ENCODE data around the gene GTF2IRD1.
"Not testable (repeated sequence)": the region's sequence is repeated elsewhere in the genome, so short reads cannot be mapped to it uniquely, and the experiment has no call there.

Gene GTF2IRD1

GRCh38 chr7:74519395-74519794, 65.7 kb downstream of the GTF2IRD1 start:
- no peak for ATAC-seq

DNA sequence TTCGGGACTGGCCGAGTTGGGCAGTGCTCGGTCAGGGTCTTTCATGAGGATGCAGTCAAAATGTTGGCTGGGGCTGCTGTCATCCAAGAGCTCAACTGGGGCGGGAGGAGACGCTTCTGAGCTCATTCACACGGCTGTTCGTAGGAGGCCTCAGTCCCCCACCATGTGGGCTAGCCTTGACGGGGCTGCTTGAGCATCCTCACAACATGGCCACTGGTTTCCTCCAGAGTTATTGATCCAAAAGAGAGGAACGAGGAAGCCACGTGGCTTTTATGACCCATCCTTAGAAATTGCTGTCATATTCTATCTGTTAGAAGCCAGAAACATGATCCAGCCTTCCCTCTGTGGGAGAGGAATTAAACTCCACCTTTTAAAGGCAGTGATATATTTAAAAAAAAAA, 68.1 kb downstream of the GTF2IRD1 start:
- no peak for ATAC-seq

GRCh38 chr7:74522281-74522905, 68.7 kb downstream of the GTF2IRD1 start:
- no peak for ATAC-seq

DNA sequence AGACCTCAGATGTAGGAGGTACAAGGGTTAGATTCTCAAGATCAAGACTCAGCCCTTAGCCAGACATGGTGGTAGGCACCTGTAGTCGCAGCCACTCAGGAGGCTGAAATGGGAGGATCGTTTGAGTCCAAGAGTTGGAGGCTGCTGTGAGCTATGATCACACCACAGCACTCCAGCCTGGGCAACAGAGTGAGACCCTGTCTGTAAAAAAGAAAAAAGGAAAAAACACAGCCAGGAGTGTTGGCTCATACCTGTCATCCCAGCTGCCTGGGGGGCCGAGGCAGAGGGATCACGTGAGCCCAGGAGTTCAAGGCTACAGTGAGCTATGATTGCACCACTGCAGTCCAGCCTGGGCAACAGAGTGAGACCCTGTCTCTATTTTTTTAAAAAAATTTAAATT, 69.3 kb downstream of the GTF2IRD1 start:
- ATAC-seq: no peak

- no peak for ATAC-seq
Measured at GRCh38 chr7:74525140-74525539, 71.4 kb downstream of the GTF2IRD1 start.

GRCh38 chr7:74525881-74526280, 72.2 kb downstream of the GTF2IRD1 start:
- ATAC-seq: no peak

DNA sequence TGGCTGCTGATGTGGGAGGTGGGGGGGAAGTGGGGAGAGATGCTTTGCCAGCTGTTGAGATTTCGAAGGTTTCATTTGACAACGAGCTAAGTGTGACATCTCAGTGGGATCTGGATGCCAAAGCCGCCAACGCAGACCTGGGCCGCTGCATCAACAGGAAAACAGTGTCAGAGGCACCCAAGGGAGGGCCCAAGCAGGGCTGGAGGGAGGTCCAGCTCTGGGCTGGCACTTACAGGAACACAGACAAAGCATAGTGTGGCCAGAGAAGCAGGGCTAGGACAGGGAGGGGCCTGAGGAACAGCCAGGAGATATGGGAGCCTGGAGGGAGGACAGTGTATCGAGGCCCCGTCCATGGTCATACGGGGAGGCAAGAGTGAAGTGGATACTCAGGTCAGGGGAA, 73.1 kb downstream of the GTF2IRD1 start:
- ATAC-seq: no peak

- ATAC-seq: no peak
Measured at GRCh38 chr7:74527842-74528241, 74.1 kb downstream of the GTF2IRD1 start.

DNA sequence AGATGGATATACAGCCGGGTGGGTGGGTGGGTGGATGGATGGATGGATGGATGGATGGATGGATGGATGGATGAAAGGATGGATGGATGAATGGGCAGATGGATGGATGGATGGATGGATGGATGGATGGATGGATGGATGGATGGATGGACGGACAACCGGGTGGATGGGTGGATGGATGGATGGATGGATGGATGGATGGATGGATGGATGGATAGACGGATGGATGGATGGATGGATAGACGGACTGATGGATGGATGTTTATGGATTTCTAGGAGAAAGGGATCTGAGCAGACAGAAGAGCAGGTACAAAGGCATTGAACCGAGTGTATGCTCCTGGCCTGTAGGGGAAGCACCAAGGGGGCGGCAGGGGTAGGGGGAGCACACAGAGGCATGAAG, 75.1 kb downstream of the GTF2IRD1 start:
- ATAC-seq: not testable (repeated sequence)

DNA sequence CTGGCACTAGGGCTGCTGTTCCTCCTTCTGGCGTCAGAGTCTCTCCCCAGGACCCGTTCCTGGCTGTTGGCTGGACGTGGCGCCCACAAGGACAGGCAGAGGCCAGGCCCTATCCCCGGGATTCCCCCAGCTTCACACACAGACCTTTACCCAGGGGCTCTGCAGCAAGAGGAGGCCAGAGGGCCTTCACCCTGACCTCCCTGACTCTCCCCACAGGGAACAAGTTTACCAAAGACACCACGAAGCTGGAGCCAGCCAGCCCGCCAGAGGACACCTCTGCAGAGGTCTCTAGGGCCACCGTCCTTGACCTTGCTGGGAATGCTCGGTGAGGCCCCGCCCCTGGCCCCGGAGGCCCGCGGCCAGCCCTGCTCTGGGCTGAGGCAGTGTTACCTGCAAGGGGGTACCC, 82.2 kb downstream of the GTF2IRD1 start:
- no peak for ATAC-seq

DNA sequence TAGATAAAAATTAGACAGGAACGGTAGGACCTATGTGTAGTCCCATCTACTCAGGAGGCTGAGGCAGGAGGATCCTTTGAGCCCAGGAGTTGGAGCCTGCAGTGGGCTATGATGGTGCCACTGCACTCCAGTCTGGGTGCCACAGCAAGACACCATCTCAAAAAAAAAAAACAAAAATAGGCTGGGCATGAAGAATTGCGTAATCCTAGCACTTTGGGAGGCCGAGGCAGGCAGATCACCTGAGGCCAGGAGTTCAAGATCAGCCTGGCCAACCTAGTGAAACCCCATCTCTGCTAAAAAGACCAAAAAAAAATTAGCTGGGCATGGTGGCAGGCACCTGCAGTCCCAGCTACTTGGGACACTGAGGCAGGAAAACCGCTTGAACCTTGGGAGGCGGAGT, 88.2 kb downstream of the GTF2IRD1 start:
- not testable (repeated sequence) for ATAC-seq

- ATAC-seq: no peak
Measured at GRCh38 chr7:74542558-74543117, 88.9 kb downstream of the GTF2IRD1 start.

DNA sequence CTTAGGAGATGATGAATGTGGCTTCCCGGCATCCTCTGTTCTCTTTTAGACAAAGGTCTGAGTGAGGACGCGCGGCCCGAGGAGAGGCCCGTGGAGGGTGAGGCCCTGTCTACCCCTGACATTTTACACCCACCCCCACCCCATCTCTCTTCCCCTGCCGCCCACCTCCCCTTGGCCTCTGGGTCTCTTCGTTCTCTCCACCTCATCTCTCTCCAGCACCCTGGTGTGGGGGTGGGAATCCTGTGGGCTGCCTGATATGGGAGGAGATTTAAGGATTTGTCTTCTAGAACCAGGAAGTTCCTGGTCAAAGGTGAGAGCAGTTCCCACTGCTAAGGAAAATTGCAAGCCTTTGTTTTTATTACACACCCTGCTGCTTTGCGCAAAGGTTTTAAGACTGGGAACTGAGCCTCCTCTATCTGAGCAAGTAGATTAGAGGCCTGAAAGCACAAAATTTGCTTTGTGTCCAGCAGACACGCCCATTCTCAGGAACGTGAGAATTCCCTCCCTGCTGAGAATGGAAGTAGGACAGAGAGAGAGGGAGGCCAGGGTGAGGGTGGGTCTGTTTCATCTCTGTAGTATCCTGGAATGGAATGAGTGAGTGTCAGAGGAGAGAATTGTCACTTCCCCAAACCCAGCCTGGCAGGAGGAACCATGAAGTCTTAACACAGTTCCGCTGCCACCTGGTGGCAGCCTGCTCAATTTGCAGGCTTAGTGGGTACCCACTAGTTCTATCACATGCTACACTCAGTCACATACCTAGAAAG, 91.2 kb downstream of the GTF2IRD1 start:
- no peak for ATAC-seq

DNA sequence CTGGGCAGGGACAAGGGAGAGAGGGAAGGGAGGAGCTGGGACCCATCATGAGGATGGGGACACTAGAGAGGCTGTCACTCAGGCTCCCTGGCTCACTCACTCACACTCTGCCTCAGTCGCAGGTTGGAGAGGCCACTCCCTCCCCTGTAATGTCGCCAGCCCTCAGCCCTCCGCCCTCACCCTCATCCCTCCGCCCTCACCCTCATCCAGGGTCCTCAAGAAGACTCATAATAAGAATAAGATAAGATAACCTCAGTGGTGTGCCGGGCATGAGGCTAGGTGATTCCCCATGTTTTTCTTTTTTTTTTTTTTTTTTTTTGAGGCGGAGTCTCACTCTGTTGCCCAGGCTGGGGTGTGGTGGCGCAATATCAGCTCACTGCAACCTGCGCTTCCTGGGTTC, 92.2 kb downstream of the GTF2IRD1 start:
- ATAC-seq: no peak

DNA sequence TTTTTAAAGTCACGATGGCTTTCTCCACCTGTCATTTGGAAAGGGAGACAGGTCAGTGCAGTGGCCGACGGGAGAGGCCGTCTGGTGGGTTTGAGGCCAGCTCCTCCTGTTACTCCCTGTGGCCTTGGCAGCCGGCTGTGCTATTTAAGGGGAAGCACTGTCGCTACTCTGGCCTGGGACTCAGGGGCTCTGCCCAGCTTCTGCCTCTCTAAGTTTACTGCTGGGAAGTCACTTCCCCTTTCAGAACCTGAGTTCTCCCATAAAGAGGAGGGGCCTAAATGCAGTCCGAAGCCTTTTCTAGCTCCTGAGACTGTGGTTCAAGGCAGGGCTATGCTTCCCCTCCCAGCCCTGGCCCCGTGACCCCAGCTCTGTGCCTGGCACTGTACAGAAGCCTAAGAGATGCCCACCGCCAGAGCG, 99.9 kb downstream of the GTF2IRD1 start:
- ATAC-seq: not testable (repeated sequence)

DNA sequence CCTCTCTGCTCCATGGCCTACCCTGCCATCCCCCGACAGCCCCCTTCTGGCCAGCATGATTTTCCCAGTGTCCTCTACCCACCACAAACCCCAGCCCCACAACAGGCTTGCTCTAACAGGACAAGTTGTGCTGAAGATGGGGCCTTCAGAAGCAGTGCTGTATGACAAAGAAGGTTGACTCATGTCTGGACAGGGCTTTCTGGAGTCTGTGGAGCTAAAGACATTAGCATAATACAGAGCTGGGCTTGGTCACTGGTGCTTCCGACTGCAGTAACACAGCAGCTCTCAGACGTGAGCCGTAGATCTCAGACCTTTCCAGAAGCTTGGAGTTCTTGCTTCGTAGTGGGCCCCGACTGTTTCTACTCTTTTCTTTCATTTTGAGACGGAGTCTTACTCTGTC, 100.5 kb downstream of the GTF2IRD1 start:
- no peak for ATAC-seq

GRCh38 chr7:74560086-74560719, 106.5 kb downstream of the GTF2IRD1 start:
- no peak for ATAC-seq

GRCh38 chr7:74561898-74562613, 108.3 kb downstream of the GTF2IRD1 start:
- ATAC-seq: no peak

DNA sequence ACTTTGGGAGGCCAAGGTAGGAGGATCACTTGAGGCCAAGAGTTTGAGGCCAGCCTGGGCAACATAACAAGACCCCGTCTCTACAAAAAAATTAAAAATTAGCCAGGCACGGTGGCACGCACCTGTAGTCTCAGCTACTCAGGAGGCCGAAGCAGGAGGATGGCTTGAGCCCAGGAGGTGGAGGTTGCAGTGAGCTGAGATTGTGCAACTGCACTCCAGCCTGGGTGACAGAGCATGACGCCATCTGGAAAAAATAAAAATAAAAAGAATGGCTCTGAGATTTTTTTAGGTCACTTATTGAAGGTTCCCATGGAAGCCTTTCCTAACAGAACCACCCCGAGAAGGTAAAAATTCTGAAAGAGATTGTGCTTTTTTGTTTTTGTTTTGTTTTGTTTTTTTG, 109.9 kb downstream of the GTF2IRD1 start:
- ATAC-seq: not testable (repeated sequence)

- ATAC-seq: no peak
Measured at GRCh38 chr7:74567318-74567668, 113.6 kb downstream of the GTF2IRD1 start.

DNA sequence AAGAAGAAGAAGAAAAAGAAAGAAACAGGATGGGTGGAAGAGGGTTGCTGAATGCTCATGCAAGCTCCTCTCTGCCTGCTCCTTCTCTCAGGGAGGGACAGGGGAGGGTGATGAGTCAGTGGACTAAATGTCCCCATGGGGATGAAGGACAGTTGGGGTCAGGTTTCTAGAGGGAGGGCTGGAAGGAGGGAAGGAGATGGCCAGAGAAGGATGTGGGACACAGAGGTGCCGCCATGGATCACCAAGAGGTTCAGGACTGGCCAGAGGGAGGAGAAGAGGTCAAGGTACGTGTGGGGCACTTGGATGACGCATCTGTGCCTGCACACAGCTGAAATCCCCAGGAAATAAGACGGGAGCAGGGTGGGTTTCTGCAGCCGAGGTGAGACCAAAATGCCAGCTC, 115.0 kb downstream of the GTF2IRD1 start:
- no peak for ATAC-seq

DNA sequence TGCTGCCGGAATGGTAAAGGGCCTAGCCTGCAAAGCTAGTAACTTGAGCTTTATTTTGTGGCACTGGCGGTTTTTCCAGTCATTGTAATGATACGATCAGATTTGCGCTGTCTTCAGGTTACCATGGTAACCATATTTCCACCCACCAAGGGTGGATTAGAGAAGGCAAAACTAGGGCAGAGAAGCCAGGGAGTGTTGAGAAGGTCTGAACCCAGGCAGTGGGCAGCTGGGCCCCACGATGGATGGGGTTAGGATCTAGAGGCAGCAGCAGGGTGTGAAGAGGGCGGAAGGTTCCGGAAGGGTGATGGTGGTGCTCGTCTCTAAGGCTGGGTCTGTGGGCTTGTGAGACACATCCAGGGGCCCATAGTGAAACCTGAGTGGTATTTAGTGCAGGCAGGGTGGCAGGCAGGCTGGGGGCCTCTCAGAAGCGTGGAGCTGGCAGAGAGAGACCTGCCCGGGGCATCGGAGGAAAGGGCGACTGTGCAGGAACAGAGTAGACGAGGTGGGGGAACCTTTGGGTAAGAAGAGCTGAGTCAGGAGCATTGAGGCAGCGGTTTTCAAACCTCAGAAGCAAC, 115.9 kb downstream of the GTF2IRD1 start:
- peak; percentile 32 to 65 for ATAC-seq

Data from activated CD4-positive, CD25-positive, alpha-beta regulatory T cell treated with anti-CD3 and anti-CD28 coated beads, Interleukin-2, amount 50 U/mL, for 24 hours (primary cell).